ENCODE measurements around the gene C1QTNF12. TPM values are rescaled to one million over a fixed set of nuclear protein-coding genes. Genes with fewer than 3 reads are reported as not detected.

The C1QTNF12 gene
- total RNA-seq, 1 donor from 2014 or later: 0.28 TPM

DNA sequence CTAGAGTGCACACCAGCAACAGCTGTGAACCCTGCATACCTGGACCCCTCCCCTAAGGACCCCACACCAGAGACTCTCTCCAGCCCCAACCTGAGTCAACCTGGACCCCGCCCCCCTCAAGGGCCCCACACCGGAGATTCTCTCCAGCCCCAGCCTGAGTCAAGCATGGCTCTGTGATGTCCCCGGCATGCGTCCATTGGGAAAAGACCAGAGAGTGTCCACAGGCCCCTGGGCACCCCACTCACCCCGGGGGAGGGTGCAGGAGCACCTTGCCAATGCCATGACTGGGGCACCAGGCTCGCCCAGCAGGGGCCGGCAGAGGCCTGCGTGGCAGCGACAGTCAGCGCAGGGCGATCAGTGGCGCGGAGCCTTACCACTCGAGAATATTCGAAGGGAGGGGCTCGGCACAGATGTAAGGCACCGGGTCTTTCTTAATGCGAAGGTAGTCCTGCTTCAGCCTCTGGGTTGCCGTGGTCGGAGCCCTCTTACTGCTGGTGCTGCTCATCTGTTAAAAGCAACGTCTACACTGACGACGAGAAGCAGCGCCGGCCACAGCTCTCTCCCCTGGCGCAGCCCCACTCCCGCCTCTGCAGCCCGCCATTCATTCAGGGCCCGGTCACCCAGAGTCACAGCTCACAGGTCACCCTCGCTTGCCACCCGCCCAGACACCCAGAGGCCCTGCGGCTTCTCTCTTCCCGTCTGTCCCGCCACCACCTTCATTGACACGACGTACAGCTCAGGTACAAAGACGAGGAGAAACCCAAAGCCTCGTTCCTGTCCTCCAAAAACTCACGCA lies 21.2 kb upstream of the C1QTNF12 start:
- Histone ChIP-seq H3K9ac (no peak overlapping the region), H2AFZ (replicated peaks) (no peak overlapping the region), H3K36me3 (no peaks in the 10 kb centered on the region), H3F3A (ENCODE audit: low read depth) (no peaks in the 10 kb centered on the region), H3K27me3 (no peaks in the 10 kb centered on the region), H3K4me2 (no peak overlapping the region), H4K20me1 (ENCODE audit: low read depth) (peaks cover 89% of the 10 kb centered on the region), H3K9me3 (ENCODE audit: low read depth) (no peaks in the 10 kb centered on the region), H3K4me3 (no peak overlapping the region), H3K4me1 (peaks cover 8% of the 10 kb centered on the region), H3K79me2 (ENCODE audit: low read depth) (peaks cover 50% of the 10 kb centered on the region), H3K27ac (no peak overlapping the region)
- H3K36me3 Mint-ChIP-seq: peaks cover 21% of the 10 kb centered on the region
- peak overlapping the region; percentile 55 for H3K4me3 Mint-ChIP-seq
- H3K9me3 Mint-ChIP-seq: no peaks in the 10 kb centered on the region
- H3K27me3 Mint-ChIP-seq (ENCODE audit: insufficient read depth, low read depth): peaks cover 2% of the 10 kb centered on the region
- no peak overlapping the region for H3K27ac Mint-ChIP-seq
- TF ChIP-seq EZH2phosphoT487 (IDR thresholded peaks at IDR 0.05): no peak
- TF ChIP-seq EZH2 (IDR thresholded peaks at IDR 0.05): no peak
- TF ChIP-seq, protein P1, sequence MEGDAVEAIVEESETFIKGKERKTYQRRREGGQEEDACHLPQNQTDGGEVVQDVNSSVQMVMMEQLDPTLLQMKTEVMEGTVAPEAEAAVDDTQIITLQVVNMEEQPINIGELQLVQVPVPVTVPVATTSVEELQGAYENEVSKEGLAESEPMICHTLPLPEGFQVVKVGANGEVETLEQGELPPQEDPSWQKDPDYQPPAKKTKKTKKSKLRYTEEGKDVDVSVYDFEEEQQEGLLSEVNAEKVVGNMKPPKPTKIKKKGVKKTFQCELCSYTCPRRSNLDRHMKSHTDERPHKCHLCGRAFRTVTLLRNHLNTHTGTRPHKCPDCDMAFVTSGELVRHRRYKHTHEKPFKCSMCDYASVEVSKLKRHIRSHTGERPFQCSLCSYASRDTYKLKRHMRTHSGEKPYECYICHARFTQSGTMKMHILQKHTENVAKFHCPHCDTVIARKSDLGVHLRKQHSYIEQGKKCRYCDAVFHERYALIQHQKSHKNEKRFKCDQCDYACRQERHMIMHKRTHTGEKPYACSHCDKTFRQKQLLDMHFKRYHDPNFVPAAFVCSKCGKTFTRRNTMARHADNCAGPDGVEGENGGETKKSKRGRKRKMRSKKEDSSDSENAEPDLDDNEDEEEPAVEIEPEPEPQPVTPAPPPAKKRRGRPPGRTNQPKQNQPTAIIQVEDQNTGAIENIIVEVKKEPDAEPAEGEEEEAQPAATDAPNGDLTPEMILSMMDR (IDR thresholded peaks at IDR 0.05): no peak
- peaks cover 18% of the 10 kb centered on the region for H3K4me1 Mint-ChIP-seq
- no peak for DNase-seq (ENCODE audit: low spot score)

DNA sequence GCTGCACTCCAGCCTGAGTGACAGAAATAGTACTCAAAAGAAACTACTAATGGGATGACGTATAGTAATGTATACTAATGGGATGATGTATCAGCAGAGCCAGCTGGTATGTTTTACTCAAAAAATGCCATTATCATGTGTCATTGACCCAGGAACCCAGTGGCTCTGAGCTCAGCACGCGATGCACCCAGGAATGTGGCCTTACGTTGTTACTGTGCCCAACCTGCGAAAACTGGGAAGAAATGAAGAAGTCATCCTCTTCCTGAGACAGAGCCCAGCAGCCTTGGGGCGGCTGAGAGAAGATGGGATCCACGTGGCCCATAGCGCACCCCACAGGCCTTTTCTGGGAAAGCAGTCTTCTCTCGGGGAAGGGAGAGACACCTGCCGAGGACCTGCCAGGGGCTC lies 18.3 kb upstream of the C1QTNF12 start:
- peak; percentile 50 for DNase-seq (ENCODE audit: low spot score)
- Mint-ChIP-seq H3K36me3 (peaks cover 26% of the 10 kb centered on the region), H3K4me1 (peaks cover 3% of the 10 kb centered on the region), H3K27ac (no peak overlapping the region), H3K27me3 (ENCODE audit: insufficient read depth, low read depth) (peaks cover 3% of the 10 kb centered on the region), H3K9me3 (no peaks in the 10 kb centered on the region), H3K4me3 (no peak overlapping the region)
- Histone ChIP-seq H3K27me3 (no peaks in the 10 kb centered on the region), H3K4me1 (no peaks in the 10 kb centered on the region), H3K4me2 (no peak overlapping the region), H4K20me1 (ENCODE audit: low read depth) (peaks cover 82% of the 10 kb centered on the region), H3K36me3 (no peaks in the 10 kb centered on the region), H3K79me2 (ENCODE audit: low read depth) (peaks cover 22% of the 10 kb centered on the region), H2AFZ (replicated peaks) (no peak overlapping the region), H3K4me3 (no peak overlapping the region), H3F3A (ENCODE audit: low read depth) (no peaks in the 10 kb centered on the region), H3K9ac (no peak overlapping the region), H3K9me3 (ENCODE audit: low read depth) (no peaks in the 10 kb centered on the region), H3K27ac (no peak overlapping the region)
- TF ChIP-seq EZH2phosphoT487 (IDR thresholded peaks at IDR 0.05): no peak
- TF ChIP-seq, protein P1 (IDR thresholded peaks at IDR 0.05): peak; percentile 45

DNA sequence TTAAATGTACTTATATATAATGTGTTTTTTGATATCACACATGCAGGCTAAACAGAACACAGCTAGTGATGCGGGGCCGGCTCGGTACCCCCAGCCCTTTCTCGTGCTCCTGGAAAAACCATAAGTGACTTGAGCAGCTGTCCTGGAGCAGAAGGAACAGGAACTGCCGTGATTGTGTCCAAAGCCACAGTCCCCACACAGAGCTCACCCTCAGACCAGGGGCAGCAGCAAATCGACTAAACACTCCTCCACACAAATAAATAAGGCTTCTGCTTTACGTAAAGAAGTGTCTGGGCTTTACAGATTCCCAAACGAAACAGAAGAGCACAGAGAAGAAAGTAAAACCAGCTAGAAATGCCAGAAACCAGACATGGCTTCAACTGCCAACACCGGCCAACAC lies 17.5 kb upstream of the C1QTNF12 start:
- Histone ChIP-seq H3K4me1 (no peaks in the 10 kb centered on the region), H3K4me2 (no peak overlapping the region), H3K79me2 (ENCODE audit: low read depth) (peaks cover 15% of the 10 kb centered on the region), H3F3A (ENCODE audit: low read depth) (no peaks in the 10 kb centered on the region), H3K27me3 (no peaks in the 10 kb centered on the region), H3K27ac (no peak overlapping the region), H3K36me3 (no peaks in the 10 kb centered on the region), H3K9ac (no peak overlapping the region), H4K20me1 (ENCODE audit: low read depth) (peaks cover 83% of the 10 kb centered on the region), H3K4me3 (no peak overlapping the region), H3K9me3 (ENCODE audit: low read depth) (no peaks in the 10 kb centered on the region), H2AFZ (replicated peaks) (no peak overlapping the region)
- Mint-ChIP-seq H3K36me3 (peaks cover 31% of the 10 kb centered on the region), H3K27ac (no peak overlapping the region), H3K9me3 (no peaks in the 10 kb centered on the region), H3K4me1 (peaks cover 3% of the 10 kb centered on the region), H3K4me3 (no peak overlapping the region), H3K27me3 (ENCODE audit: insufficient read depth, low read depth) (peaks cover 3% of the 10 kb centered on the region)
- TF ChIP-seq EZH2phosphoT487 (IDR thresholded peaks at IDR 0.05) (no peak), EZH2 (IDR thresholded peaks at IDR 0.05) (no peak)
- TF ChIP-seq, protein P1 (IDR thresholded peaks at IDR 0.05): no peak
- no peak for DNase-seq (ENCODE audit: low spot score)

All from neural progenitor cell (in vitro differentiated cells).